Measurements from ENCODE around the gene SNCA.

GRCh38 chr4:89803915-89804314 lies 33.0 kb downstream of the SNCA start:
- no peak for TF ChIP-seq EP300 (IDR thresholded peaks at IDR 0.05; ENCODE audit: low read depth)
- TF ChIP-seq POLR2A (IDR thresholded peaks at IDR 0.05), result no peak
- TF ChIP-seq CTCF (IDR thresholded peaks at IDR 0.05), result no peak

Data from transverse colon (tissue), 3 donors.